Neuronal stem cell (in vitro differentiated cells): ENCODE results near the gene RAD51B.

Experiments
- DNase-seq: peaks from one replicate; pipeline ENCODE4 v3.0.0-alpha.2; 2013; ENCODE audit warnings: low spot score
- H2AFZ ChIP-seq: one replicate; pipeline ENCODE4 v1.6.1; 2013; ENCODE audit warnings: mild to moderate bottlenecking, low read length, inconsistent platforms
- H2AK5ac ChIP-seq: 2 replicates; pipeline ENCODE4 v1.6.1; 2013; ENCODE audit warnings: low read depth, mild to moderate bottlenecking, inconsistent platforms, low read length, moderate library complexity, mixed read lengths
- H2BK120ac ChIP-seq: 2 replicates; pipeline ENCODE4 v1.6.1; 2013; ENCODE audit warnings: low read depth, mild to moderate bottlenecking, inconsistent platforms, low read length, moderate library complexity, mixed read lengths
- H2BK12ac ChIP-seq: one replicate; pipeline ENCODE4 v1.6.1; 2013; ENCODE audit warnings: low read length, inconsistent platforms
- H2BK15ac ChIP-seq: 2 replicates; pipeline ENCODE4 v1.6.1; 2013; ENCODE audit warnings: mild to moderate bottlenecking, low read length, inconsistent platforms, mixed read lengths
- H2BK5ac ChIP-seq: one replicate; pipeline ENCODE4 v1.6.1; 2013; ENCODE audit warnings: inconsistent platforms, mild to moderate bottlenecking, low read length, moderate library complexity
- H3K14ac ChIP-seq: one replicate; pipeline ENCODE4 v1.6.1; 2013; ENCODE audit warnings: low read length, inconsistent platforms
- H3K18ac ChIP-seq: 2 replicates; pipeline ENCODE4 v1.6.1; 2013; ENCODE audit warnings: low read length, inconsistent platforms
- H3K23ac ChIP-seq: 2 replicates; pipeline ENCODE4 v1.6.1; 2013; ENCODE audit warnings: low read depth, mild to moderate bottlenecking, mixed read lengths, low read length, inconsistent platforms; ENCODE audit not compliant: poor library complexity
- H3K27ac ChIP-seq: replicated peaks from 3 replicates; pipeline ENCODE4 v1.5.1; 2013; ENCODE audit warnings: low read length, inconsistent platforms
- H3K27me3 ChIP-seq, 3 experiments: 2 replicates each; pipeline ENCODE4 v1.6.1; 2013; ENCODE audit warnings: low read length in 3 of 3, mild to moderate bottlenecking in 2 of 3, inconsistent platforms in 1 of 3, low read depth in 1 of 3, mixed read lengths in 1 of 3, moderate library complexity in 1 of 3; ENCODE audit not compliant: control insufficient read depth in 3 of 3, insufficient read depth in 3 of 3
- H3K36me3 ChIP-seq, 2 donors: replicated peaks in 1 of 2; 2 replicates each; pipeline ENCODE4 v1.6.1; 2013; ENCODE audit warnings: low read length in 2 of 2; ENCODE audit not compliant: control insufficient read depth in 2 of 2, insufficient read depth in 2 of 2
- H3K4ac ChIP-seq: 2 replicates; pipeline ENCODE4 v1.6.1; 2013; ENCODE audit warnings: inconsistent platforms, mild to moderate bottlenecking, low read length, moderate library complexity
- H3K4me1 ChIP-seq, 2 donors: 1 replicate in 1 of 2; 2 replicates in 1 of 2; pipeline ENCODE4 v1.6.1; 2013; ENCODE audit warnings: low read length in 2 of 2, low read depth in 1 of 2; ENCODE audit not compliant: control insufficient read depth in 2 of 2, insufficient read depth in 1 of 2
- H3K4me2 ChIP-seq: one replicate; pipeline ENCODE4 v1.6.1; 2013; ENCODE audit warnings: mild to moderate bottlenecking, low read length, inconsistent platforms; ENCODE audit not compliant: insufficient read depth, poor library complexity, severe bottlenecking
- H3K4me3 ChIP-seq, 2 donors: 2 replicates each; pipeline ENCODE4 v1.5.1; 2013; ENCODE audit warnings: low read length in 2 of 2, mild to moderate bottlenecking in 2 of 2, inconsistent platforms in 1 of 2, moderate library complexity in 1 of 2
- H3K79me1 ChIP-seq: one replicate; pipeline ENCODE4 v1.6.1; 2013; ENCODE audit warnings: low read depth, mild to moderate bottlenecking, inconsistent platforms, low read length, moderate library complexity
- H3K9ac ChIP-seq: one replicate; pipeline ENCODE4 v1.6.1; 2013; ENCODE audit warnings: mild to moderate bottlenecking, low read depth, low read length, inconsistent platforms; ENCODE audit not compliant: poor library complexity
- H3K9me3 ChIP-seq, 2 donors: replicated peaks in 1 of 2; 2 replicates each; pipeline versions ENCODE3 to v1.6.1; 2013; ENCODE audit warnings: low read length in 2 of 2, mild to moderate bottlenecking in 2 of 2, inconsistent platforms in 1 of 2, low read depth in 1 of 2, mixed read lengths in 1 of 2, moderate library complexity in 1 of 2; ENCODE audit not compliant: control insufficient read depth in 2 of 2, insufficient read depth in 1 of 2
- H4K8ac ChIP-seq: one replicate; pipeline ENCODE4 v1.6.1; 2013; ENCODE audit warnings: low read depth, mild to moderate bottlenecking, inconsistent platforms, low read length, moderate library complexity
- H4K91ac ChIP-seq: one replicate; pipeline ENCODE4 v1.6.1; 2013; ENCODE audit warnings: low read length, low read depth, mild to moderate bottlenecking, inconsistent platforms; ENCODE audit not compliant: poor library complexity
- WGBS, 2 donors: extraction: QIAGEN DNeasy Blood & Tissue Kit; methylation state at CpG; one replicate each; pipeline ENCODE4 v1.1.7; 2013; ENCODE audit warnings: missing lambda C conversion rate in 2 of 2, mixed read lengths in 1 of 2; ENCODE audit not compliant: insufficient read length in 2 of 2, insufficient replicate concordance in 1 of 2; ENCODE audit errors: extremely low coverage in 2 of 2; 5-methylcytosine and 5-hydroxymethylcytosine counted together

RAD51B gene

DNA sequence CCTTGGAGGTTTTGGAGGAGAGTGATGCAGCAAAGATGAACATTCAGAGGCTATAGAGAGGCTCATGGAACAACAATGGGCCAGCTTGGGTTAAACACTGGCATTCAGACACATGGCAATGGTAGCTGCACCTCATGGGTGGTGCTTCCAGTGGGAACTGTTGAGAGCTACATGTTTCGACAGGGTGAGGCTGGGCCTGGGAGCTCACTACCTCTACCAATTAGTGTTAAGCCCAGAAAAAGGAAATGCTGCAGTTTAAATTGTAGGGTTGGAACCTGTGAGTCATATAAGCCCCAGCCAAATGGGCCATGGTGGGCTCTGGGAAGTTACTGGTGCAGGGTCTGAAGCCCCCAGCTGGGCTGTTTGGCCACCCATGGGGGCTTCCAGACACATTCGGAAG lies 693.6 kb downstream of the RAD51B start:
- no peak overlapping the region for H3K14ac ChIP-seq
- H2BK15ac ChIP-seq = no peak overlapping the region
- H4K91ac ChIP-seq = no peak overlapping the region
- H3K4ac ChIP-seq = no peak overlapping the region
- H3K4me2 ChIP-seq = no peak overlapping the region
- no peaks in the 10 kb centered on the region for H3K79me1 ChIP-seq
- no peak overlapping the region for H2BK120ac ChIP-seq
- H3K36me3 ChIP-seq = no peaks in the 10 kb centered on the region
- H2AK5ac ChIP-seq = peak overlapping the region; percentile 60
- no peaks in the 10 kb centered on the region for H3K27me3 ChIP-seq
- H2BK5ac ChIP-seq = no peak overlapping the region
- peaks cover 7 to 17% of the 10 kb centered on the region in 2 donors for H3K4me1 ChIP-seq
- H3K4me3 ChIP-seq = no peak overlapping the region
- no peak overlapping the region for H4K8ac ChIP-seq
- H3K23ac ChIP-seq = no peak overlapping the region
- DNase-seq = no peak
- H3K9me3 ChIP-seq = peaks cover 0 to 11% of the 10 kb centered on the region in 2 donors
- no peak overlapping the region for H3K9ac ChIP-seq
- no peak overlapping the region for H2AFZ ChIP-seq
- peak overlapping the region; percentile 20 for H3K18ac ChIP-seq
- WGBS, 2 donors = no CpG with 5 or more reads among the region's 2 CpGs
- H2BK12ac ChIP-seq = no peak overlapping the region
- no peak overlapping the region for H3K27ac ChIP-seq

DNA sequence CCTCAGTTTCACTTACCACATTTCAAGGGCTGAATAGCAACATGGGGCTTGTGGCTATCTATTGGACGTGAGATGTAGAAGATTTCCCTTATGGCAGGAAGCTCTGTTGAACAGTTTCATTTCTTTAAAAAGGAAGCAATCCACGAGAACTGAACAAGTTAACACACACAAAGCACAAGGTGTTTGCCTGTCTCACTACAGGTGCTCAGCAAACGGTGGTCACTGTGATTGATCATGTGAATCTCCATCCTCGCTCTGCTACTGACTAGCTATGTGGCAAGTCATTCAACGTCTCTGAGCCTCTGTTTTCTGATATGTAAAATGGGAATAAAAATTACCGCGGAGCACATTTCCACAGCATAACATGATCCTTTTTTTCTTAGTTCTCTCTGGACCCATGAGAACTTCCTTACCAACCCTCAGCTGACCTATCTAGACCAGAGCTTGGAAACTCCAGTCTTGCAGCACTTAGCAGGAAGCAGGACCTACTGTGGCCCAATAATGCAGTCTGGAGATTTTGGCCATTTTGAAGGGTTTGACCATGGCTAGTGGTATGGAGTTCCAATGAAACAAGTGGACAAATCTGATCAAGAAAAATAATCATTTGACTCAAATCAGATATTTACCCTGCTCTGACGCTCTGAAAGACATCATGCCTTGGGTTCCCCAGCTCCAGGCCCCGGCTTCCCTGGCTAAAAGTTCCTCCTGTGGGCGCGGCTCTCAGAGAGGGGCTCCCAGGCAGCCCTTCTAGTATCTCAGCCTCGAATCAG lies 694.4 kb downstream of the RAD51B start:
- H3K79me1 ChIP-seq = no peaks in the 10 kb centered on the region
- H3K4ac ChIP-seq = no peak overlapping the region
- no peak overlapping the region for H3K4me2 ChIP-seq
- no peak overlapping the region for H3K14ac ChIP-seq
- no peak overlapping the region for H3K9ac ChIP-seq
- no peaks in the 10 kb centered on the region for H3K36me3 ChIP-seq
- DNase-seq = no peak
- H3K23ac ChIP-seq = no peak overlapping the region
- H3K4me3 ChIP-seq = no peak overlapping the region
- no peak overlapping the region for H4K8ac ChIP-seq
- H3K27me3 ChIP-seq = no peaks in the 10 kb centered on the region
- no peak overlapping the region for H2BK5ac ChIP-seq
- H2BK120ac ChIP-seq = no peak overlapping the region
- H2AFZ ChIP-seq = no peak overlapping the region
- no peak overlapping the region for H2BK15ac ChIP-seq
- H2BK12ac ChIP-seq = no peak overlapping the region
- no peak overlapping the region for H2AK5ac ChIP-seq
- H4K91ac ChIP-seq = no peak overlapping the region
- H3K18ac ChIP-seq = no peak overlapping the region
- H3K4me1 ChIP-seq = peaks cover 8 to 25% of the 10 kb centered on the region in 2 donors
- no CpG with 5 or more reads among the region's 12 CpGs for WGBS, 2 donors
- no peak overlapping the region for H3K27ac ChIP-seq
- H3K9me3 ChIP-seq = peaks cover 0 to 3% of the 10 kb centered on the region in 2 donors

DNA sequence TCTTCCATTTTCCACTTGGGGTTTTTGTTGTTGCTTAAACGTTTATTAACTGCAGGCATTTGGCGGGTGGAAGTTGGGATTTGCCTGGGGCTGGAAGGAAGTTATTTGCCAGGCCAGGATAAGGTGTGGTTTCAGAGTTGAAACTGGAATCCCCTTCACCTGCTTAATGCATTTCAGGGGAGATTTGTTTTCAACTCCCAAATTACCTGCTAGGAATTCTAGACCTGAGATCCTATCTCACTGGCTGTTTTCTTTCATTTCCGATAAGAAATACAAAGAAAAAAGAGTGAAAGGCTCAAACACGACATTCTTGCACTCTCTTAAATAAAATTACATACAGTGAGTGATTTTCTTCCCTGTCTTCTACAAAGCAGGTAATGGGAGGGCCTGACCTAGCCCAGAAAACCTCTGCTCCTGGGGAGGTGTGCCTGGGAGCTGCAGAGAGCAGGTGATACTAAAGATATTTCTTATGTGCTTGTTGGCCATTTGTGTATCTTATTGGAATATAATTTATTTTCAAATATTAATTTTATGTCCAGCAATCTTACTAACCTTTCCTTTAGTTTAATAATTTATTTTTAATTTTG lies 695.1 kb downstream of the RAD51B start:
- H2BK15ac ChIP-seq = no peak overlapping the region

GRCh38 chr14:68516342-68516741 lies 696.8 kb downstream of the RAD51B start:
- H3K27me3 ChIP-seq = no peaks in the 10 kb centered on the region
- no peak overlapping the region for H3K23ac ChIP-seq
- DNase-seq = no peak
- no peak overlapping the region for H2BK15ac ChIP-seq
- no peak overlapping the region for H2BK120ac ChIP-seq
- no peaks in the 10 kb centered on the region for H3K9me3 ChIP-seq
- H2AFZ ChIP-seq = no peak overlapping the region
- H3K27ac ChIP-seq = no peak overlapping the region
- no peak overlapping the region for H3K18ac ChIP-seq
- no peak overlapping the region for H2BK5ac ChIP-seq
- H3K9ac ChIP-seq = no peak overlapping the region
- H3K79me1 ChIP-seq = no peaks in the 10 kb centered on the region
- no peak overlapping the region for H2AK5ac ChIP-seq
- no peaks in the 10 kb centered on the region for H3K36me3 ChIP-seq
- peaks cover 4 to 22% of the 10 kb centered on the region in 2 donors for H3K4me1 ChIP-seq
- no peak overlapping the region for H4K91ac ChIP-seq
- no peak overlapping the region for H4K8ac ChIP-seq
- no peak overlapping the region for H3K4me2 ChIP-seq
- no peak overlapping the region for H3K4me3 ChIP-seq
- no CpG with 5 or more reads among the region's 4 CpGs for WGBS, 2 donors
- H2BK12ac ChIP-seq = no peak overlapping the region
- no peak overlapping the region for H3K14ac ChIP-seq
- no peak overlapping the region for H3K4ac ChIP-seq

More for the DNA sequence above, 695.1 kb downstream of the RAD51B start:
- peaks cover 8 to 23% of the 10 kb centered on the region in 2 donors for H3K4me1 ChIP-seq
- H3K4me3 ChIP-seq = no peak overlapping the region
- no peaks in the 10 kb centered on the region for H3K27me3 ChIP-seq
- H3K18ac ChIP-seq = no peak overlapping the region
- DNase-seq = no peak
- H3K4ac ChIP-seq = no peak overlapping the region
- H2AK5ac ChIP-seq = no peak overlapping the region
- no peak overlapping the region for H3K23ac ChIP-seq
- no CpG with 5 or more reads among the region's 4 CpGs for WGBS, 2 donors
- no peak overlapping the region for H3K9ac ChIP-seq
- H4K8ac ChIP-seq = no peak overlapping the region
- H3K27ac ChIP-seq = no peak overlapping the region
- no peak overlapping the region for H2BK5ac ChIP-seq
- no peak overlapping the region for H3K14ac ChIP-seq
- H3K4me2 ChIP-seq = no peak overlapping the region
- no peak overlapping the region for H2BK120ac ChIP-seq
- no peak overlapping the region for H2AFZ ChIP-seq
- no peak overlapping the region for H4K91ac ChIP-seq
- H2BK12ac ChIP-seq = no peak overlapping the region
- H3K79me1 ChIP-seq = no peaks in the 10 kb centered on the region
- no peaks in the 10 kb centered on the region for H3K9me3 ChIP-seq
- H3K36me3 ChIP-seq = no peaks in the 10 kb centered on the region
